MV-4-11 (cell line): ENCODE results near the gene POLK.
"Not testable (repeated sequence)": the region's sequence is repeated elsewhere in the genome, so short reads cannot be mapped to it uniquely, and the experiment has no call there.

Source experiments
- DNase-seq: peaks from one replicate; lab custom pipeline; 2025; lab: John Stamatoyannopoulos, UW

Gene POLK

GRCh38 chr5:75510836-75511434 lies 756 bp upstream of the POLK start:
- DNase-seq, result no peak

- DNase-seq, result peak; percentile 68
Observed at GRCh38 chr5:75512383-75513074, 838 bp downstream of the POLK start.

- peak; percentile 24 for DNase-seq
Observed at GRCh38 chr5:75513841-75514240, 2.1 kb downstream of the POLK start.

- no peak for DNase-seq
Observed at GRCh38 chr5:75514323-75514722, 2.6 kb downstream of the POLK start.

GRCh38 chr5:75519761-75520160 lies 8.1 kb downstream of the POLK start:
- no peak for DNase-seq

GRCh38 chr5:75521195-75521594 lies 9.5 kb downstream of the POLK start:
- DNase-seq, result no peak

GRCh38 chr5:75522025-75522424 lies 10.3 kb downstream of the POLK start:
- DNase-seq, result no peak

GRCh38 chr5:75522542-75522941 lies 10.9 kb downstream of the POLK start:
- DNase-seq, result no peak

GRCh38 chr5:75523275-75523674 lies 11.6 kb downstream of the POLK start:
- DNase-seq, result no peak

- peak; percentile 65 for DNase-seq
Observed at GRCh38 chr5:75524071-75524470, 12.4 kb downstream of the POLK start.

- DNase-seq, result no peak
Observed at GRCh38 chr5:75524591-75524990, 12.9 kb downstream of the POLK start.

GRCh38 chr5:75525344-75525743 lies 13.7 kb downstream of the POLK start:
- DNase-seq, result no peak

GRCh38 chr5:75526070-75526469 lies 14.4 kb downstream of the POLK start:
- DNase-seq, result peak; percentile 47

- DNase-seq, result no peak
Observed at GRCh38 chr5:75529185-75529584, 17.5 kb downstream of the POLK start.

GRCh38 chr5:75532190-75532589 lies 20.5 kb downstream of the POLK start:
- DNase-seq, result no peak

GRCh38 chr5:75533716-75534115 lies 22.0 kb downstream of the POLK start:
- DNase-seq, result not testable (repeated sequence)

GRCh38 chr5:75534734-75535133 lies 23.0 kb downstream of the POLK start:
- no peak for DNase-seq

- no peak for DNase-seq
Observed at GRCh38 chr5:75536147-75536546, 24.5 kb downstream of the POLK start.

GRCh38 chr5:75536694-75537360 lies 25.1 kb downstream of the POLK start:
- no peak for DNase-seq

GRCh38 chr5:75538211-75538610 lies 26.5 kb downstream of the POLK start:
- no peak for DNase-seq

- DNase-seq, result no peak
Observed at GRCh38 chr5:75545131-75545530, 33.4 kb downstream of the POLK start.

- no peak for DNase-seq
Observed at GRCh38 chr5:75546830-75547229, 35.1 kb downstream of the POLK start.

- DNase-seq, result no peak
Observed at GRCh38 chr5:75547812-75548211, 36.1 kb downstream of the POLK start.
